Inferior parietal cortex (tissue), 1 donor: ENCODE data around the gene NXN.
"Not testable (repeated sequence)": the region's sequence is repeated elsewhere in the genome, so short reads cannot be mapped to it uniquely, and the experiment has no call there.

ENCODE experiments used
- DNase-seq: peaks from one replicate; pipeline ENCODE4 v3.0.0-alpha.2; 2016; ENCODE audit errors: extremely low spot score

Gene NXN

GRCh38 chr17:800446-801242 is 178.9 kb downstream of the NXN start:
- DNase-seq, result no peak

- no peak for DNase-seq
Measured at GRCh38 chr17:799261-799660, 180.3 kb downstream of the NXN start.

- no peak for DNase-seq
Measured at GRCh38 chr17:798246-798645, 181.3 kb downstream of the NXN start.

GRCh38 chr17:797236-797840 is 182.2 kb downstream of the NXN start:
- DNase-seq, result no peak

- no peak for DNase-seq
Measured at GRCh38 chr17:796609-797008, 183.0 kb downstream of the NXN start.

- no peak for DNase-seq
Measured at GRCh38 chr17:795721-796120, 183.9 kb downstream of the NXN start.

- DNase-seq, result no peak
Measured at GRCh38 chr17:795276-795675, 184.3 kb downstream of the NXN start.

GRCh38 chr17:794876-795275 is 184.7 kb downstream of the NXN start:
- peak; percentile 87 for DNase-seq

- no peak for DNase-seq
Measured at GRCh38 chr17:792277-792676, 187.3 kb downstream of the NXN start.

- no peak for DNase-seq
Measured at GRCh38 chr17:791829-792228, 187.7 kb downstream of the NXN start.

GRCh38 chr17:790874-791247 is 188.7 kb downstream of the NXN start:
- DNase-seq, result not testable (repeated sequence)

- DNase-seq, result not testable (repeated sequence)
Measured at GRCh38 chr17:789931-790873, 189.4 kb downstream of the NXN start.

GRCh38 chr17:789160-789840 is 190.3 kb downstream of the NXN start:
- no peak for DNase-seq

GRCh38 chr17:788551-788950 is 191.0 kb downstream of the NXN start:
- no peak for DNase-seq

- no peak for DNase-seq
Measured at GRCh38 chr17:787641-788221, 191.8 kb downstream of the NXN start.

GRCh38 chr17:785901-786300 is 193.7 kb downstream of the NXN start:
- not testable (repeated sequence) for DNase-seq

GRCh38 chr17:784143-784542 is 195.4 kb downstream of the NXN start:
- DNase-seq, result no peak

- DNase-seq, result peak; percentile 93
Measured at GRCh38 chr17:781805-782731, 197.5 kb downstream of the NXN start, which contains the start of the genes GLOD4 and MRM3. Gene GLOD4 (minus strand): TSS chr17:782280. CDS start chr17:782255, 25 bp downstream. Gene MRM3 (plus strand): TSS chr17:782353. CDS start chr17:782379, 26 bp downstream.

- DNase-seq, result no peak
Measured at GRCh38 chr17:778096-778495, 201.5 kb downstream of the NXN start.

GRCh38 chr17:774313-774584 is 205.3 kb downstream of the NXN start:
- no peak for DNase-seq
